HFFc6 (cell line): ENCODE measurements around the gene POLR2F. TPM values are rescaled to one million over a fixed set of nuclear protein-coding genes. Genes with fewer than 3 reads are reported as not detected.

Experiments used
- DNase-seq: peaks from one replicate; pipeline ENCODE4 v3.0.0-alpha.2; 2018
- H3K27ac Mint-ChIP-seq: 2 replicates; pipeline ENCODE4 v1.8.0; 2020; ENCODE audit warnings: mild to moderate bottlenecking, mixed read lengths
- H3K27me3 Mint-ChIP-seq: 2 replicates; pipeline ENCODE4 v1.8.0; 2021; ENCODE audit warnings: mild to moderate bottlenecking, moderate library complexity, mixed read lengths; ENCODE audit not compliant: insufficient read depth
- H3K36me3 Mint-ChIP-seq: 2 replicates; pipeline ENCODE4 v1.8.0; 2021; ENCODE audit warnings: low read depth, mixed read lengths
- H3K4me1 Mint-ChIP-seq: 2 replicates; pipeline ENCODE4 v1.8.0; 2020; ENCODE audit warnings: low read depth, mixed read lengths
- H3K4me3 Mint-ChIP-seq: 2 replicates; pipeline ENCODE4 v1.8.0; 2020; ENCODE audit warnings: mild to moderate bottlenecking, moderate library complexity, mixed read lengths
- H3K9me3 Mint-ChIP-seq: 2 replicates; pipeline ENCODE4 v1.8.0; 2020; ENCODE audit warnings: mild to moderate bottlenecking, mixed read lengths
- CTCF ChIP-seq: fragments of 200-600 bp; sonication (generic); IDR thresholded peaks from 2 replicates; pipeline ENCODE4 v1.5.0; 2021; ENCODE audit warnings: antibody characterized with exemption, mild to moderate bottlenecking
- long read RNA-seq: library from polyadenylated mRNA; unstranded; transcript quantifications from one replicate; pipeline ENCODE4 v2.0.0, GENCODE V29; 2019
- total RNA-seq, 6 experiments: library from RNA; stranded (reverse); fragmentation: NEBNext Ultra II Directional; extraction: Animal tissue kit (Norgen Biotek cat#: 25700); gene quantifications; 2 replicates in 1 of 6; 3 replicates in 5 of 6; pipeline ENCODE4 v1.2.3, GENCODE V29; 2021

The POLR2F gene
- 100 to 1,000 TPM in 4 of 6 experiments, 10 to 100 TPM in 2; 91.6 to 130 (median 107) TPM for total RNA-seq
- long read RNA-seq, transcript POLR2F-205 (5 exons, 2,106 nt) = major isoform, 85 of 90 reads
- long read RNA-seq, partial matches to known transcripts = 0 of 90 reads
- long read RNA-seq, other reads (novel, unspliced or antisense) = 2 of 90 reads

- H3K4me3 Mint-ChIP-seq = peak within 1 kb of the TSS; percentile 98
- peak within 1 kb of the TSS; percentile 90 for H3K27ac Mint-ChIP-seq
- peak; percentile 93 for DNase-seq
- no peak for TF ChIP-seq CTCF
- H3K36me3 Mint-ChIP-seq = peaks cover 25% of the 10 kb centered on the region
- H3K9me3 Mint-ChIP-seq = no peaks in the 10 kb centered on the region
- H3K27me3 Mint-ChIP-seq = peaks cover 5% of the 10 kb centered on the region; the same call in 1 of the 2 replicates
- peaks cover 28% of the 10 kb centered on the region for H3K4me1 Mint-ChIP-seq
These were observed at the start of gene POLR2F, which contains the start of gene C22orf23 for GRCh38 chr22:37953437-37954179. Gene POLR2F (plus strand): TSS chr22:37953699. CDS start chr22:37953788, 89 bp downstream. Gene C22orf23 (minus strand): TSS chr22:37953601. CDS start chr22:37953149, 452 bp downstream.

- no peak for TF ChIP-seq CTCF
- Mint-ChIP-seq H3K27me3 (peaks cover 4% of the 10 kb centered on the region), H3K9me3 (no peaks in the 10 kb centered on the region), H3K4me1 (peaks cover 44% of the 10 kb centered on the region), H3K27ac (peak overlapping the region; percentile 99), H3K4me3 (peak overlapping the region; percentile 84), H3K36me3 (peaks cover 12% of the 10 kb centered on the region; the same call in 1 of the 2 replicates)
- DNase-seq = peak; percentile 96
These were observed 48.6 kb upstream of the POLR2F start for GRCh38 chr22:37904572-37905533.

DNA sequence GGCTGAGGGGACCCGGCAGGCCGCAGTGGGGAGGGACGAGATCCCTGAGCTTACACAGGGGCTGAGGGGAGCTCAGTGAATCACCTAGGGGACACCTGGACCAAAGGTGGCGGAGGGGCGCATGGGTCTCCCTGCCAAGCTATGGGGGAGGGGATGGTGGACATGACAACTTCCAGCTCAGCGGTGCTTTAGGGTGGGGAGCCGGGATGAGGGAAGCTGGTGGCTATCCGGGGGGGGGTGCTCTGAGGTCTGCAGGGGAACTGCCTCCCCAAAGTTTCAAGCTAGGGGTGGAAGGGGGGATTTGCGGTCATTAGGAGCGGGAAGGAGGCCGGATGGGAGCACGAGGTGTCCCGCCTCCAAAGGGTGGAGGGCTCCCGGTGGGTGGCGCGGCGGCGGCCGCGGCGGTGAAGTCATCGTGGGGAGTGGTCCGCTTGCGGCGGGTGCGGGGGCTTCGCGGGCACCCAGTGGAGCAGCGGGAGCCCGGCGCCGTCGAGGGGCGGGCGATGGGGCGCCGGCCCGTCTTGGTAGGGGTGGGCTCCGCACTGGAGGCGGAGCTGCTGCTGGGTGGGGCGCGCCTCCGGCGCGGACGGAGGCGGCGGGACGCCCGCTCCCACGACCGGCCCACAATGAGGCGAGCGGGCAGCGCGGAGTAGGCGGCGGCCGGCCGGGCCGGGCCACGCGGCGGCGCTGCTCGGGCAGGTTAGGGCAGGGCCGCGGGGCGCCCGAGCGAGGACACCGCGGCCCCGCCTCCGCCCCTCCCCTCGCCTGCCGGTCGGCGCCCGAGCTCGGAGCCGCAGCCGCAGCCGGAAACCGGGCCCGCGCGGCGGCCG lies 47.8 kb upstream of the POLR2F start, which contains the start of gene MICALL1:
Gene MICALL1, plus strand, starts transcription at position 764 of the 830 bp plus-strand sequence. CDS start 126 bp downstream, outside the sequence.
- peak; percentile 58 for DNase-seq
- H3K4me3 Mint-ChIP-seq = peak within 1 kb of the TSS; percentile 90
- peaks cover 4% of the 10 kb centered on the region for H3K27me3 Mint-ChIP-seq
- peaks cover 52% of the 10 kb centered on the region for H3K4me1 Mint-ChIP-seq
- H3K36me3 Mint-ChIP-seq = peaks cover 12% of the 10 kb centered on the region; the same call in 1 of the 2 replicates
- TF ChIP-seq CTCF = peak; percentile 33
- peak within 1 kb of the TSS; percentile 99 for H3K27ac Mint-ChIP-seq
- H3K9me3 Mint-ChIP-seq = no peaks in the 10 kb centered on the region

GRCh38 chr22:37906364-37907008 lies 47.0 kb upstream of the POLR2F start:
- H3K27me3 Mint-ChIP-seq = peaks cover 4% of the 10 kb centered on the region
- no peaks in the 10 kb centered on the region for H3K9me3 Mint-ChIP-seq
- peaks cover 12% of the 10 kb centered on the region; the same call in 1 of the 2 replicates for H3K36me3 Mint-ChIP-seq
- TF ChIP-seq CTCF = no peak
- peaks cover 59% of the 10 kb centered on the region for H3K4me1 Mint-ChIP-seq
- peak overlapping the region; percentile 83 for H3K27ac Mint-ChIP-seq
- peak overlapping the region; percentile 90 for H3K4me3 Mint-ChIP-seq
- DNase-seq = no peak
